HG03025 (cell line): ENCODE measurements around the gene GLDN.
A peak's percentile ranks its signal among the peaks of the same experiment; 100 is the strongest.

Experiments used
- ATAC-seq: cut with Tn5 transposase; IDR thresholded peaks from one replicate; pipeline ENCODE4 v1.9.1; 2021; ENCODE audit warnings: mild to moderate bottlenecking, moderate library complexity; ENCODE audit not compliant: unreplicated experiment, low FRiP score

Gene GLDN

DNA sequence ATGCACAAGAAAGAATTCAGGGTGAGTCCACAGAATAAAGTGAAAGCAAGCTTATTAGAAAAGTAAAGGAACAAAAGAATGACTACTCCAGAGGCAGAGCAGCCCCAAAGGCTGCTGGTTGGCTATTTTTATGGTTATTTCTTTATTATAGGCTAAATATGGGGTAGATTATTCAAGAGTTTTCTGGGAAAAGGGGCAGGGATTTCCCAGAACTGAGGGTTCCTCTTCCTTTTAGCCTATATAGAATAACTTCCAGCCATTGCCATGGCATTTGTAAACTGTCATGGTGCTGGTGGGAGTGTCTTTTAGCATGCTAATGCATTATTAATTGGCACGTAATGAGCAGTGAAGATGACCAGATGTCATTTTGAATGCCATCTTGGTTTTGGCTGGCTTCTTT, 13.6 kb downstream of the GLDN start:
- no peak for ATAC-seq

DNA sequence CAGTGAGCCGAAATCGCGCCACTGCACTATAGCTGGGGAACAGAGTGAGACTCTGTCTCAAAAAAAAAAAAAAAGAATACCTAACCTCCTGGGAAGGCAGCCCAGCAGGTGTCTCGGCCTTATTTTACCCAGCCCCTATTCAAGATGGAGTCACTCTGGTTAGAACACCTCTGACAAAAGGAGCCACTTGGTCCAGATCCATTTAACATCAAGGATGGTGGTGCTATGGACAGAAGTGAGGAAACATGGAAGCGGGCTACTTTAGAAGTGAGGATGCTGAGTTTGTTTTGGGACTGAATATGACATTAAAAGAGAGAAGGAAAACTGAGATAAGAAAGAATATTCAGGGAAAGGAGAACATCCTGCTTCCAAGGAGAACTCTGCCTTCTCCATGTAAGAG, 14.7 kb downstream of the GLDN start:
- no peak for ATAC-seq

DNA sequence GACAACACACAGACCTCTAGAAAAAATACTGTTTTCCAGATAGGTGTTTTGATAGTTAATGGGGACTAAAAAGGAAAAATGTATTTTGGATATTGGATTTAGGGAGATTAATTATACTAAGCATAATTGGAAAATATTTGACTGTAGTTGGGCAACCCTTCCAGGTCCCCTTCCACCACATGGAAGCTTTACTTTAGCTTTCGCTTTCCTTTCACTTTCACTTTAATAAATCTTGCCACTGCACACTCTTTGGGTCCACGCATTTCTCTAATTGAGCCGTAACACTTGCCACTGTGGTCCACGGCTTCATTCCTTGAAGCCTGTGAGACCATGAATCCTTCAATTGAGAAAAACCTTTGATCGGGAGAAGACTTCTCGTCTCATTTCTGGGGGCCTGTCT, 15.5 kb downstream of the GLDN start:
- ATAC-seq = no peak

DNA sequence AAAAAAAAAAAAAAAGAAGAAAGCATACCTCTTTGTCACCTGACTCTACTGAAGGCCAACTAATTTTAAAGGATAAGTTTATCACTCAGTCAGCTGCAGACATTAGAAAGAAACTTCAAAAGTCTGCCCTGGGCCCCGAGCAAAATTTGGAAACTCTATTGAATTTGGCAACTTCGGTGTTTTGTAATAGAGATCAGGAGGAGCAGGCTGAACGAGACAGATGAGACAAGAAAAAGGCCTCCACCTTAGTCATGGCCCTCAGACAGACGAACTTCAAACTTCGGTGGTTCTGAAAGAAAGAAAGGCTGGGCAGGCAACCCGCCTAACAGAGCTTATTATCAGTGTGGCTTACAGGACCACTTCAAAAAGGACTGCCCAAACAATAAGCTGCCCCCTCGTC, 18.5 kb downstream of the GLDN start:
- ATAC-seq = no peak

DNA sequence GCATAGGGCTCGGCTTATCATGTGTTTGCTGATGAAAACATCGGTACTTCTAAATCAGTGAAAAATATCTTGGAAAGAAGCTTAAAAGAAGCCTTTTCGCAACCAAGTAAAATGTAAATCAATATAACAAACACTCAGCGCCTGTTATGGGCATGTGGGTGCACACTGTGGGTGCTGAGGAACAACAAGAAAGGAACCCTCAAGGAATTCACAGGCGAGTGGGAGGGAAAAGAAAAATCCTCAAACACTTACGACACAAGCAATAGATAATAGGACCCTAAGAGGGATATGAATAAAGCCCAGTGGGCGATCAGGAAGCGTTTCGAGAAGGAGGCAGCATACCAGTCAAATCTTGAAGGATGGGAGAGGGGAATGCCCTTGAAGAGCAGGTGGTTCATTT, 21.9 kb downstream of the GLDN start:
- ATAC-seq = no peak

DNA sequence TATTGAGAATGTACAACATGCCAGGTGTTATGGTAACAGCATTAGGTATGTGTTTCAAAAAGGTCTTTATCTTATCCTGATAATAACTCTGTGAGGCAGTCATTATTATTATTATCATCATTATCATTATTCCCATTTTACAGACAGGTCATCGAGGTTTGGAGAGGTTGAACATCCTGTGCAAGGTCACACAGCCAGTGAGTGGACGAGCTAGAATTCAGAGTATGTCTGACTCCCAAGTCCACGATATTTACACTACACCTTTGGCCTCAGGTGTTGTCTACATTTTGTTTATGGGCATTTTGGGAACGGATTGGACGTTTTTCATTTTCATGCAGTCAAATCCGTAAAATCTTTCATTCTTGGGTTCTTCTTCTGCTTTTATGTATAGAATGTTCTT, 24.0 kb downstream of the GLDN start:
- ATAC-seq = no peak

DNA sequence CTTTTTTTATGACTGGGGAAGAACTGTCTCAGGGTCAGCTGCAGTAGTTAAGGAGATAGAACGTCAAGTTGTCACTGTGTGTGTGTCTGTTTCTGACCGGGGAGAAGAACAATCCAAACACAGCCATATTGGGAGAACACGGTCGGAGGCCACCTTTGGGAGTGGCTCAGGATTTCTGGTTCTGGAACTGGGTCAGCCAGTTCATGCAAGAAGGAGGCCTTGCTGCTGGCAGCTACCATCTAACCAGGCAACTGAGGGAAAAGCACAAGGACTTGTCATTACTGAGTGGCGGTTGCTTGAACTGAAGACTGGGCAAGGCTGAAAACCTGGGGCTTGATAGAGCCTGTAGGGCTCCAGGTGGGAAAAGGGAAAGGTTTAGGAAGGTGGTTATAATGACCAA, 24.6 kb downstream of the GLDN start:
- no peak for ATAC-seq

DNA sequence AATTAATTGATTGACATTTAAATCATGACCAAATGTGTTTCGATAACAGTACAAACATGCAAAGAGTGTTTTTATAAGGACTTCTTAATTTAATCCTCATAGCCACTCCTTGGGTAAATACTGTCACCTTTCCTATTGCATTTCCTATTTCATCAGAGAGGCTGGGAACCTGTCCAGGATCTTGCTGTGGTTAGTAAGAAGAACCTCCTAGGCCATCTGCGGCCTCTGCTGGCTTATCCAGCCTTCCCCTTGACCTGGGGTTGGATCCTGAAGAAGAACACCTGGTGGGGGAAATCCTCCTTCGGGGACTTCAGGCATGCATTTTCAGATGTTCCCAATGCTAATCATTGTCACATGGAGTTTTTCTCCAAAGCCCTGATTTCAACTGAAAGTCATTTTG, 25.5 kb downstream of the GLDN start:
- no peak for ATAC-seq

DNA sequence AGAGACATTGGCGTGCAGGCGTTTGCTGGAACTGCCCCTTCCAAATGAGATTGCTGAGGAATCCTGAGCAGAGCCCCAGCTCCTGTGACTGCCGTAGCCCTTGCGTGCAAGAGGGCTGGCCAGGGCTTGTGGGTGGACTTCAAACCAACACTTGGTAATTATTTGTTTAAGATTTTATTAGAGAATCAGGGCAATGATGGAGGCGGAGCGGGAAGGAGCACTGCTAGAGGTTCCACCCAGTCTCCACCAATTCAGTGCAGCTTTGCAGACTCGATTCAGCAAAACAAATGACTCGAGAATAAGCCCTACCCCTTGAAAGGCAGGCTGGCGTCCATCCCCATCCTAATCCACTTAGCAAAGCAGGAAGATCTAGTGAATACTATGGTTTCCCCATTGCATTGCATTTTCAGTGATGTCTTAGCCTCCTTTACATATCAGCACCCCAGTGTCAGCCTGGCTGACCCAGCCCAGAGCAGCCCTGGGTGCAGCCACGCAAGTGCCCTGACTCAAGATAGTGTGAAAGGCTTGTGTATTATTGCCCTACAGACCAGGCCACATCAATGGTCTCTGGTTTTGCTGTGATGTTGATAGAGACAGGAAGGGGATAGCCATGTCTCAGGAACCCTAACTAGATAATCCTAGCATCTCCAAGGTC, 26.0 kb downstream of the GLDN start:
- ATAC-seq = no peak

DNA sequence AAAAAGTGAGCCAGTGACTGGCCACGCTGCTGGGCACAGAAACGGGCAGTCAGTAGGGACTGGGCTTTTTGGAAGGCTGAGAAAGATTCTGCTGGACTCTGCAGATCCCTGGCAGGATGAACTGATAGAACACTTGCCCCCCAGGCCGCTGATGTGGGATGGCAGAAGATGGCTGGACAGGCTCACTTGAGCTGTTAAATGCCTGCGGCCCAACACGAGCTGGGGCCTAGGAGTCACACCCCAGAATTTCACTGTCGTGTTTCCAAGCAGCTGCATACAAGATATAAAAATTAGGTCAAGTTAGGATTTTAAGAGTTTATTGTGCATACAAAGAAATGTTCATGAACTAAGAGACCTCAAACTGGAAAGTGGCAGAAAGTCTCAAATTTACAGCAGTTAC, 26.9 kb downstream of the GLDN start:
- ATAC-seq = no peak

DNA sequence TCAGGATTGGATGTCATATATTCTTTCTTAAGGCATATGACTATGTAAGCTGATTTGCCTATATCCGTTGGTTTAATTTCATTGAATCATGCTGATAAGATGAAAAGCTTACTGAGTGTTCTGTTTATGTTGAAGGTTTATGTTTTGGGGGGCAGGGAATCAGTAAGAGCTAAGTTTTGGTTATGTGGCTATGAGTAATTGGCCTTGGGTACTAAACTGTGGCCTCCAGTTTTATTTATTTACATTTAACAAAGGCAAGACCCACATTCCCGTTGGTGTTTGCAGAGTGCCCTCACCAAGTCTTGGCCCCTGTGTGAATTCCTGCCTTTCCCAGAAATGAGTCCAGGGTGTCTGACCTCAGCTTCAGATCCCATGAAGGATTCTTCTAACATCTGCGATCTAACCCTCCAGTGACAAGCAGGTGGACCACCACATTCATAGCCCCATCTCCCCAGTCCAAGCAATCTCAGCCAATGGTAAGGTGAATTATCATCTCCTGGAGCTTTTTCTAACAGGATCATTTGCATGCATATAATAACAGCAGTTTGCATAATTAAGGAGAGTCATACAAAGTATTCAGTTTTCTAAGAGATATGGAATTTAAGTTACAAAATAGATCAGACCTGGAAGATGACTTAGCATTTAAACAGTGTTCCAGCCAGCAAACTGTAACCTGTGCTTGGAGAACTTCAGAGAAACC, 27.4 kb downstream of the GLDN start:
- no peak for ATAC-seq

DNA sequence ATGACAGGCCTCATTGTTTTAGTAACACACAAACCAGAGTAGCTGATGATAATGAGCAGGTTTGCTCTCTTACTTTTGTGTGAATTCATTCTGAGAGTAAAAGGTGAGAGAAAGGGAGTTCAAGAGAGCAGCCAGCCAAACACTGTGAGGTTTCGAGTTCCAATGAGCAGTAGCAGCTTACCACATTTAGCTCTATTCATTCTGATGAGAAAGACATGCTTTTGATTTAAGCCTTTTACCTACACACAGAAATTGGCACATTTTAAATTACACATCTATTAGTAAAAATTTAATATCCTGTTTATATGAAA, 28.0 kb downstream of the GLDN start:
- no peak for ATAC-seq

DNA sequence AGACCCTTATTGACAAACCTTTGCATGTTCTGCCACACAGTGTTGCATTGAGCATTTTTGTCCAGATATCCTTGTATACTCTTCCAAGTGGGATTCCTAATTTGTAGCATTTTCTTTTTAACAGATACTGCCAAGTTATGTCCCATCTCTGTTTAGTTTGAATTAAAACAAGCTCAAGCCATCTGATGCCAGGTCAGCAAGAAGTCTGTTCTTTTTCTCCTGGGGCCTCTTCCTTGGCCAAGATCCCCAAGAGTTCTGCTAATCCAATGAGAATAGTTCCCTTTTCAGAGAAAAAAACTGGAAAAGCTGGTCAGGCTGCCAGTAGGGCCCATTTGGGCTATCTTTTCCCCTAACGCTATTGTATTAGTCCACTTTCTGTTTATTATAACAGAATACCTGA, 29.8 kb downstream of the GLDN start:
- no peak for ATAC-seq

DNA sequence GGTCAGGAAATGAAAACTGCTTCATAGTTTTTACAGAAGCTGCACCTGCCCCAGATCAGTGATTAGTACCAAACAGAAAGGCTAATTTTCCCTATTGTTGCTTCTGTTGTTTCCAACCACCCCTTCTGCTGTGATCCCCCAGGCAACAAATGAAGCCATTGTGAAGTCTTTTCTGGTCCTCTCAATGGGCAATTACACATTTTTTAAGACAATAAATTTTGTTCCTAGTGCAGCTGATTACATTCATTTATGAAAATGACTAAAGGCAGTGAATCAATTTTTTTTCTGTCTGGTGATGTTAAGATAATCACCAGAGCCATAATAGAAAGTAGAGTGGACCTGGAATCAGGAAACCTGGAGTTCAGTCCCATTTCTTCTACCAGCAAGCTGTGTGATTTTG, 32.7 kb downstream of the GLDN start:
- no peak for ATAC-seq

DNA sequence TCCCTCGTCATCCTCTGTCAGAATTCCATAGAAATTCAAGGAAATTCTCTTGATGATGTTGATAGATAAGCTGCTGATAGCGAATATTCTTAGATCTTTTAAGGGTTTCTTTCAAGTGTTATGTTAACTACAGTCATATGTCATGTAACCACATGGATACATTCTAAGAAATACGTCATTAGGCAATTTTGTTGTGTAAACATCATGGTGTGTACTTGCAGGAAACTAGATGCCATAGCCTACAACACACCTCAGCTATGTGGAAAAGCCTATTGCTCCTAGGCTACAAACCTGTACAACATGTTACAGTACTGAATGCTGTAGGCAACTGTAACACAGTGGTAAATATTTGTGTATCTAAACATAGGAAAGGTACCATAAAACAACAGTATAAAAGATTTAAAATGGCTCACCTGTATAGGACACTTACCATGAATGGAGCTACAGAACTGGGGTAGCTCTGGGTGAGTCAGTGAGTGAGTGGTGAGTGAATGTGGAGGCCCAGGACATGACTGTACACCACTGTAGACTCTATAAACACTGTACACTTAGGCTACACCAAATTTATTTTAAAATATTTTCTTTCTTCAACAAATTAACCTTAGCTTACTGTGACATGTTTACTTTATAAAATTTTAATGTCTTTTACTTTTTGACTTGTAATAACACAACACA, 34.6 kb downstream of the GLDN start:
- no peak for ATAC-seq

DNA sequence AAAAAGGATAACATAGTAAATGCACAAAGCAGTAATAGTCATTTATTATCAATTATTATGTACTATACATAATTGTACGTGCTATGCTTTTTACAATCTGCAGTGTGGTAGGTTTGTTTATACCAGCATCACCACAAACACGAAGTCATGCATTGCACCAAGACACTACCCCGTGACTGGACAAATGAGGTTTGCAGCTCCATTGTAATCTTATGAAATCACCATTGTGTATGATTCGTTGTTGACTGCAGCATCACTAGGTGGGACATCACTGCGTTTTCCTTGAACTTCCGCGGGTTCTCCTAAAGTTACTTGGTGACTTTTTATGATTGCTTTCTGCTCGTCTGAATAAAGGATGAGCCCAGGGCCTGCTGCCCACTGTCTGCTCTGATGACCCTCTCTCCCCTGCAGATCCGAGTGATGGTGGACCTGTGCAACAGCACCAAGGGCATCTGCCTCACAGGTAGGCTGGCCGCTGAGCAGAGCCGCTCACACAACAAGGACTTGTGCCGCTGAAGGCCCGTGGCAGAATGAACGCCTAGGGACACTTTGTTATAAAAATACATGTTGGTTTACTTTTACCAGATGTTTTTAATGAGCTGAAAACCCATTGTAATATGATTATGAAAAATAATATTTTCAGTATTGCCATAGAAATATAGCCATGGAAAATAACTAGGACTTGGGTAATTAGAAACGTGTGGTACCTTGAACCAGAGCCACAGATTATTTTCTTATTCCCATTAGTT, 35.8 kb downstream of the GLDN start:
- no peak for ATAC-seq

DNA sequence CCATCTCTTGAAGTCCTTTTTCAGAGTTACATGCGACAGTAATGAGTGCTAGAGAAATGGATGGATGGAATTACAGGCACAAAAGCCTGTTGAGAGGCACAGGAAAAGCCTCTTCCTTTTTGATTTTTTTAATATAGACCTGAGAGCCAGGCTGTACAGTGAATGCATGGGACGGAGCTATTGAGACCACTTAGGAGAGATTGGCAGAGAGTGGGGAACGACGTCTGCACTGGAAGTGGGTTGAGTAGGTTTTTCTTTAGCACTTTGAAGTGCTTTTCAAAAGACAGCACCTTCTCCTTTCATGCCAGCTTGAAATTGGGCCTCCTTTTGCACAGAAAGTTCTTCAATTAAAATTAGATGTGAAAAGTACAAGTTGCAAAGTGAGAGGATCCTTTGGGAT, 37.0 kb downstream of the GLDN start:
- ATAC-seq = no peak

DNA sequence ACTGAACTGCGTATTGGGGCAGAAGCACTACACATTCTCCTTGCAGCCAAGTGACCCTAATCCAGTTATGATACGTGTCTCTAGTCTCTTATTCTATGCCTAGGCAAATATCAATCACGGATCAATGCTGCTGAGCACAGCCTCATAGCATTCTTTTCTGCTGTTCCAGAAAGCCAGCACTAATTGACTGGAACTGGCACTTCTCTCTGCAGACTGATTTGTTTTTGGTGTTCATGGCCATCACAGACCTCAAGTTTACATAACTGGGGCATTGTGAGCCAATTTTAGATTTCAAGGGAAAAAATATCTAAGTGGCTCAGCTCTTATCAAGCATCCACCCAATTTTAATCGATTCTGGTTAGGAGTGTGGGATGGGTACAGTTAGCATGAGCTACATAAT, 37.9 kb downstream of the GLDN start:
- no peak for ATAC-seq

DNA sequence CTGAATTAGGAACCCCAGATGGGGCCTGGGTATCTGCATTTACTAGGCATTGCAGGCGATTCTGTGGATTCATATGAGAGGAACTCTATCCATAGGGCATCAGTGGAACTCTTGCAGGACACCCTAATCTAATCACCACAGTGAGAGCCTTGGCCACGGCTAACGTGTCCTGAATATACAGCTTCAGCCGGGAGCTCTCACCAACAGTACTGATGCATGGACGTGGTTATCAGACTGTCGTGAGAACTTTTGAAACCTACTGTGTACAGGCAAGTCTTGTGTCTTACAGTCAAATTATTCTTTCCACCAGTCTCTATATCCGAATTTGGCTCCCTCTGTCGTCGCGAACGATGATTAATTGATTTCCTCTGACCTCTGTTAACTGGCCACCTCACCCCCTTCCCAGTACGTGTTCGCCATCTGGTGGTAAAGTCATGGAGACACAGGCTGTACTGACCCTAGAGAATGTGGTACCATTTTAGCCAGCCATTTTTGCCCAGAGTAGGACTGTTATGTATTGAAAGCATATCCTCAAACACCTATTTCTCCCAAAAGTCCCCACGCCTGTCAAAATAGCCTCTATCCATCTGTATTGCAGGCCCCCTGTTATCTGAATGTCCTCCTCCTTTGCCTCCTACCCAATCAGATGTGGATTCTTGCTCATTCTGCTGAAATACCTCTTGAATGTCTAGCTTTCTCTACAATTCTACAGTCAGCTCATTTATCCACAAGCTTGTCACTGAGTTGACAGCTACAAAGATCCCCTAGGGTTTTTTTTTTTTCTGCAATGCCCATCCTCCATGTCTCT, 39.7 kb downstream of the GLDN start:
- peak; percentile 53 for ATAC-seq

DNA sequence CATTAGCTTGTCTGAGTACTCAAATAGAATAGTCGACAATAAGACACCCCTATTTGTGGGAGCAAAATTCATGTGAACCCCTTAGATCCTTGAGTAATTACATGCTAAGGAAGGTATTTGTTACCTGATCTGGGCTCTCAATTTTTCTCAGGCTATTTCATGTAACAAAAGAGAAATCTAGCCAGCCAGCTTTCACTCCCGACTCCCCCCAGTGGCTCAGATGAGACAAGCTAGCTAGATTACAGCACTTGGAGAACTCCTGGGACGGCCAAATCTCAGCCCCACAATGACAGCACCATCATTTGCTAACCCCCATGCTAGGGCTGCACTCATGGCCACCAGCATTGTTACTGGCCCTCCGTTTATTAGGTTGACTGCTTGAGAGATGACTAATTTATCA, 41.3 kb downstream of the GLDN start:
- no peak for ATAC-seq

DNA sequence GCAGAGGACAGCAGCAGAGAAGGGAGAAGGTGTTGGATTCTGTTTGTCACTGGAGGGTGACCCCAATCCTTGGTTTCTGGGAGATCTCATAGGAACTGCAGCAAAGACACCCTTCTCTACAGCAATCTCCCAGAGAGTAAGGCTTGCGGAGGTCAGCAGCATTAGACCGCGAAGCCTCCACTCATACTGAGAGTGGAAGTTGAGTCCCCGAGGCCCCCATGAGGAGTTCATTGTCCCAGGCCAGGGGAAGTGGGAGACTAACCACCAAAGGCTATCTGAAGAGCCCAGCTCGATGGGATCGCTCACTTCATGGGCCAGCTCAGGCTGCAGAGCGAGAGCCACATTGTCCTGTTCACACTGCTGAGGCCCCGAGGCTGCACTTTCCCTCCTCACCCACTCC, 44.6 kb downstream of the GLDN start:
- ATAC-seq = no peak
